Ovary (tissue), 9 donors: Measurements from ENCODE around the gene ATG3. TPM values are rescaled to one million over a fixed set of nuclear protein-coding genes. Genes with fewer than 3 reads are reported as not detected.

Experiments used
- DNase-seq, 5 donors: peaks; one replicate each; pipeline ENCODE4 v3.0.0-alpha.2; 2019 to 2020
- H3K27ac ChIP-seq, 2 donors: fragments of 200-600 bp; one replicate each; pipeline versions ENCODE4 v1.5.1 to v1.8.0; 2019 to 2022
- H3K27me3 ChIP-seq: fragments of 200-600 bp; one replicate; pipeline ENCODE4 v1.8.0; 2022
- H3K36me3 ChIP-seq: fragments of 200-600 bp; sonication (generic); one replicate; pipeline ENCODE4 v1.5.1; 2019
- H3K4me1 ChIP-seq: one replicate; pipeline ENCODE4 v1.8.1; 2013; ENCODE audit warnings: mild to moderate bottlenecking, moderate library complexity; ENCODE audit not compliant: insufficient read depth
- H3K4me3 ChIP-seq: fragments of 200-600 bp; sonication (generic); one replicate; pipeline ENCODE4 v1.5.1; 2017
- H3K9me3 ChIP-seq, 2 donors: fragments of 200-600 bp in 1 of 2; sonication (generic) in 1 of 2; one replicate each; pipeline versions ENCODE4 v1.5.1 to v1.8.1; 2013 to 2019; ENCODE audit warnings: mild to moderate bottlenecking in 1 of 2, moderate library complexity in 1 of 2
- CTCF ChIP-seq, 3 donors: fragments of 450-650 bp in 2 of 3; fragments of 200-600 bp in 1 of 3; IDR thresholded peaks; one replicate each; pipeline versions ENCODE4 v1.5.1 to v1.8.0; 2016 to 2022; ENCODE audit warnings: antibody characterized with exemption in 3 of 3, mild to moderate bottlenecking in 1 of 3
- EP300 ChIP-seq: sonication (generic); formaldehyde crosslinking; IDR thresholded peaks from one replicate; pipeline ENCODE4 v1.6.1; 2017; ENCODE audit warnings: antibody characterized with exemption
- POLR2A ChIP-seq: fragments of 450-650 bp; IDR thresholded peaks from one replicate; pipeline ENCODE4 v1.6.1; 2017; ENCODE audit warnings: antibody characterized with exemption, mild to moderate bottlenecking, moderate library complexity
- WGBS, 3 donors: extraction: QIAGEN DNeasy Blood & Tissue Kit in 1 of 3; methylation state at CpG; one replicate each; pipeline versions ENCODE4 v1.1.5 to v1.1.7; 2013 to 2017; 5-methylcytosine and 5-hydroxymethylcytosine counted together
- intact Hi-C, 4 donors: fragments of 100-400 bp; cut with DNase I; formaldehyde crosslinking; loops; one replicate each; pipeline versions ENCODE4 v1.11.0 to v1.15.1; 2022 to 2023
- polyA plus RNA-seq, 2 donors: library from polyadenylated mRNA; stranded (reverse); fragments of 200-250 nt in 1 of 2; fragments of 350-450 nt in 1 of 2; fragmentation: Illumina TruSeq in 1 of 2; extraction: RNeasy Lipid Tissue Mini Kit (QIAGEN cat#74804) in 1 of 2; gene quantifications; one replicate each; pipeline ENCODE4 v1.2.3, GENCODE V29; 2013 to 2014
- total RNA-seq, 7 donors: library from RNA; depleted of rRNA in 2 of 7; stranded (reverse); fragments of >200 nt in 2 of 7; fragmentation: NEBNext Ultra II Directional in 3 of 7; extraction: Animal tissue kit (Norgen Biotek cat#: 25700) in 3 of 7; gene quantifications; one replicate each; pipeline versions ENCODE4 v1.1.0 to v1.2.4, GENCODE V29; 2016 to 2023
- donor health status: DM: no; HTN: no; CAD: no; lungs with moderate emphysema.
- donor health status: DM: no; HTN: no; CAD: no.
- donor health status: Bipolar disorder and iron deficiency.
- donor health status: DM: yes; HTN: yes; CAD: no.
- donor health status: DM: no; HTN: no; CAD: no.
- donor health status: DM: yes; HTN: yes; CAD: no.

The ATG3 gene
- total and polyA plus RNA-seq, 9 donors, result 28.4 to 59.4 (median 40.7) TPM

GRCh38 chr3:112605285-112605684 is 43.5 kb upstream of the ATG3 start:
- no peak for DNase-seq
- H3K36me3 ChIP-seq, result no peaks in the 10 kb centered on the region
- H3K4me3 ChIP-seq, result no peak overlapping the region
- H3K4me1 ChIP-seq, result peaks cover 4% of the 10 kb centered on the region
- no peaks in the 10 kb centered on the region for H3K9me3 ChIP-seq
- no peaks in the 10 kb centered on the region for H3K27me3 ChIP-seq
- intact Hi-C loops, result no loop called here
- no peak overlapping the region for H3K27ac ChIP-seq
- whole genome bisulfite sequencing, 3 donors, result 77 to 84% (median 82%) methylated on average over 9 of the region's 9 CpGs
- TF ChIP-seq EP300 (no peak), CTCF (IDR thresholded peaks at IDR 0.05) (no peak), POLR2A (no peak)

DNA sequence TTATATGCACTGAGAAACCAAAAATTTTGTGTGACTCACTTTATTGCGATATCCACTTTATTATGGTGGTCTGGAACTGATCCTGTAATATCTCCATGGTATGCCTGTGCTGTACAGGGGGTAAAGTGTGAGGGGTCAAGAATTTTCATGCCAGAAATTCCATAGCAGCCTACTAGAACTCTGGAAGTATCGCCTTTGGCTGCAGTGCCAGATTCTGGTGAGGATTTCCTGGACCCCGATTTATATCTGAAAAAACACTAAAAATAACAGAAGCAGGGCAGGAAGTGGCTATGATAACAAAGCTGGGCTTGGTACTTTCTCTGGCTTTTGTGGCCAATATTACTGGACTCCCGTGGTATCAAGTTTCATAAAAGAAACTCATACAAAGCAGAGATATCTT is 42.8 kb upstream of the ATG3 start:
- no peak overlapping the region for H3K27ac ChIP-seq
- H3K36me3 ChIP-seq, result no peaks in the 10 kb centered on the region
- TF ChIP-seq POLR2A (no peak), EP300 (no peak), CTCF (IDR thresholded peaks at IDR 0.05) (no peak)
- WGBS, 3 donors, result 11 to 23% (median 15%) methylated on average over 4 of the region's 4 CpGs
- no peak overlapping the region for H3K4me3 ChIP-seq
- H3K9me3 ChIP-seq, result no peaks in the 10 kb centered on the region
- H3K27me3 ChIP-seq, result no peaks in the 10 kb centered on the region
- no peak for DNase-seq
- peaks cover 4% of the 10 kb centered on the region for H3K4me1 ChIP-seq
- intact Hi-C loops, result no loop called here

DNA sequence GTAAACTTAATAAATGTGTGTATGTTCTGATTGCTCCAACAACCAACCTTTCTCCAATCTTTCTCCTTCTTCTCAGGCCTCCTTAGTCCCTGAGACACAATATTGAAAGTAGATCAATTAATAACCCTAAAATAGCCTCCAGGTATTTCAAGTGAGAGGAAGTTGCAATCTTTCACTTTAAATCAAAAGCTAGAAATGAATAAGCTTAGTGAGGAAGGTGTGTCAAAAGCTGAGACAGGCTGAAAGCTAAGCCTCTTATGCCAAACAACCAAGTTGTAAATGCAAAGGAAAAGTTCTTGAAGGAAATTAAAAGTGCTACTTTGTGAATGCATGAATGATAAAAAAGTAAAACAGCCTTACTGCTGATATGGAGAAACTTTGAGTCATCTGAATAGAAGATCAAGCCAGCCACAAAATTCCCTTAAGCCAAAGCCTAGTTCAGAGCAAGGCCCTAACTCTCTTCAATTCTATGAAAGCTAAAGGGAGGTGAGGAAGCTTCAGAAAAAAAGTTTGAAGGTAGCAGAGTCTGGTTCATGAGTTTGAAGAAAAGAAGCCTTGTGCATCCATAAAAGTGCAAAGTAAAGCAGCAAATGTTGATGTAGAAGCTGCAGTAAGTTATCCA is 40.6 kb upstream of the ATG3 start:
- Histone ChIP-seq H3K4me1 (peaks cover 4% of the 10 kb centered on the region), H3K27me3 (no peaks in the 10 kb centered on the region), H3K27ac (no peak overlapping the region), H3K36me3 (no peaks in the 10 kb centered on the region), H3K4me3 (no peak overlapping the region), H3K9me3 (no peaks in the 10 kb centered on the region)
- TF ChIP-seq POLR2A (no peak), CTCF (IDR thresholded peaks at IDR 0.05) (no peak), EP300 (no peak)
- intact Hi-C loops, result no loop called here
- no peak for DNase-seq

DNA sequence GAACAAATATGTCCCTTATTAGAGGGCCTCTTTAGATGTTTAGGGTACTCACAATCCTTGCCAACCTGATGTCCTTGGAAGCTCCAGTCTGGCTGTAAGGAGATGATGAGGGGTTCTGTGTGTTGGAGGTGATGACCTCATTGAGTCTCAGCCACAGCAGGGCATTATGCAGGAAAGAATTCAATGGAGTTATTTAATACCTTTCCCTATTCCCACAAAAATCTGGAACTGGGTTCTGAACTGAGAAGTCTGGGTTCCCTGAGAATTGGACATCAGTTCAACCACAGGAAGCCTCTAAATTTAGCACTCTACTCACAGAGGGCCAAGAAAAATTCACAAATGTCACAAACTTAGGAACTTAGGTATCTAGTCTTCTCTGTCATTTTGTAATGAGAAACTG is 37.0 kb upstream of the ATG3 start:
- Histone ChIP-seq H3K27me3 (no peaks in the 10 kb centered on the region), H3K36me3 (no peaks in the 10 kb centered on the region), H3K9me3 (no peaks in the 10 kb centered on the region), H3K27ac (no peak overlapping the region), H3K4me3 (no peak overlapping the region), H3K4me1 (no peaks in the 10 kb centered on the region)
- no peak for TF ChIP-seq POLR2A
- no peak for TF ChIP-seq CTCF (IDR thresholded peaks at IDR 0.05)
- TF ChIP-seq EP300, result no peak
- DNase-seq, result no peak
- intact Hi-C loops, result no loop called here
